HepG2 (cell line): Measurements from ENCODE around the gene LATS2. TPM values are rescaled to one million over a fixed set of nuclear protein-coding genes. Genes with fewer than 3 reads are reported as not detected.

Experiments
- ATAC-seq: fragments of 200-7000 bp; cut with Tn5 transposase; 3 replicates; pipeline ENCODE4 v1.9.1; 2020; ENCODE audit warnings: mild to moderate bottlenecking, moderate library complexity
- BruUV-seq: library from RNA; stranded (reverse); fragments of 400-500 nt; replicated peaks from 2 replicates; lab custom pipeline; 2021; lab: Mats Ljungman, UMichigan
- CTCF ChIA-PET: fragments of 300-600 bp; formaldehyde crosslinking; extraction: SDS; loops from one replicate; lab custom pipeline; 2021; ENCODE audit warnings: low total read pairs, inconsistent platforms, low intra/inter-chr PET ratio; lab: Yijun Ruan, JAX
- POLR2A ChIA-PET: fragments of 350-600 bp; sonication (Branson Sonifier 250); formaldehyde crosslinking; loops from one replicate; lab custom pipeline; 2020; ENCODE audit warnings: antibody characterized with exemption, inconsistent platforms; lab: Yijun Ruan, JAX
- DNase-seq: peaks from one replicate; pipeline ENCODE4 v3.0.0-alpha.2; 2015; ENCODE audit warnings: low spot score
- FAIRE-seq: peaks from 3 replicates; lab custom pipeline; 2011; peaks lifted over from hg19 to GRCh38; lab: Jason Lieb, UNC
- H2AFZ ChIP-seq: one replicate; pipeline ENCODE4 v1.6.1; 2011; ENCODE audit warnings: low read length, inconsistent platforms
- H3K27ac ChIP-seq: fragments of 300-600 bp; 3 replicates; pipeline ENCODE4 v1.8.0; 2011; ENCODE audit warnings: mixed run types, mild to moderate bottlenecking, mixed read lengths, low read length, inconsistent platforms; ENCODE audit not compliant: insufficient read depth; ENCODE audit errors: extremely low read length
- H3K27me3 ChIP-seq, 2 experiments: fragments of 200-600 bp in 1 of 2; 2 replicates in 1 of 2; 3 replicates in 1 of 2; pipeline versions ENCODE4 v1.6.0 to v1.8.0; 2011; ENCODE audit warnings: low read length in 2 of 2, mild to moderate bottlenecking in 2 of 2, moderate library complexity in 2 of 2, inconsistent platforms in 1 of 2; ENCODE audit not compliant: insufficient read depth in 2 of 2, control insufficient read depth in 1 of 2
- H3K36me3 ChIP-seq, 2 experiments: fragments of 200-600 bp in 1 of 2; replicated peaks in 1 of 2; 2 replicates in 1 of 2; 3 replicates in 1 of 2; pipeline versions ENCODE4 v1.5.1 to v1.8.0; 2011; ENCODE audit warnings: low read length in 2 of 2, inconsistent platforms in 1 of 2; ENCODE audit not compliant: insufficient read depth in 2 of 2, control insufficient read depth in 1 of 2
- H3K4me1 ChIP-seq: 2 replicates; pipeline ENCODE4 v1.5.1; 2012; ENCODE audit warnings: low read length, inconsistent platforms; ENCODE audit not compliant: insufficient read depth
- H3K4me2 ChIP-seq: 2 replicates; pipeline ENCODE4 v1.6.0; 2011; ENCODE audit warnings: low read depth, low read length, inconsistent platforms
- H3K4me3 ChIP-seq, 3 experiments: fragments of 200-600 bp in 1 of 3; sonication (generic), shearing (Covaris generic) in 1 of 3; replicated peaks in 1 of 3; 2 replicates each; pipeline ENCODE4 v1.5.1; 2011 to 2016; ENCODE audit warnings: low read length in 3 of 3, inconsistent platforms in 2 of 3, low read depth in 2 of 3, mild to moderate bottlenecking in 2 of 3, control low read depth in 1 of 3, mixed read lengths in 1 of 3; ENCODE audit not compliant: insufficient read depth in 1 of 3
- H3K79me2 ChIP-seq: one replicate; pipeline ENCODE4 v1.6.1; 2011; ENCODE audit warnings: low read length, inconsistent platforms; ENCODE audit not compliant: insufficient read depth
- H3K9ac ChIP-seq: 2 replicates; pipeline ENCODE4 v1.6.0; 2011; ENCODE audit warnings: mild to moderate bottlenecking, low read depth, low read length, inconsistent platforms; ENCODE audit not compliant: insufficient read depth
- H3K9me3 ChIP-seq: 2 replicates; pipeline ENCODE4 v1.5.1; 2012; ENCODE audit warnings: mild to moderate bottlenecking, low read length
- H4K20me1 ChIP-seq: 2 replicates; pipeline ENCODE4 v1.6.0; 2011; ENCODE audit warnings: inconsistent platforms, mild to moderate bottlenecking, low read length, moderate library complexity; ENCODE audit not compliant: insufficient read depth
- ARID4A ChIP-seq: sonication (generic); formaldehyde crosslinking; IDR thresholded peaks from 2 replicates; pipeline ENCODE4 v1.5.0; 2020; ENCODE audit warnings: mild to moderate bottlenecking, missing genetic modification reagents, borderline replicate concordance
- CENPBD1 ChIP-seq: sonication (generic); formaldehyde crosslinking; IDR thresholded peaks from 2 replicates; pipeline ENCODE4 v1.8.0; 2022; ENCODE audit warnings: missing genetic modification reagents, low read depth, mild to moderate bottlenecking, borderline replicate concordance
- GABPB1 ChIP-seq: IDR thresholded peaks from 2 replicates; pipeline ENCODE4 v1.6.1; 2016; ENCODE audit warnings: mild to moderate bottlenecking, missing genetic modification reagents, moderate library complexity, missing compliant biosample characterization
- NFYB ChIP-seq: sonication (generic); formaldehyde crosslinking; IDR thresholded peaks from 2 replicates; pipeline ENCODE4 v1.4.0; 2020; ENCODE audit warnings: missing genetic modification reagents
- NR2F6 ChIP-seq, 2 experiments: IDR thresholded peaks; 2 replicates each; pipeline ENCODE4 v1.6.1; 2016; ENCODE audit warnings: antibody characterized with exemption in 1 of 2, mild to moderate bottlenecking in 1 of 2
- TBL1XR1 ChIP-seq: fragments of 150-350 bp; IDR thresholded peaks from 2 replicates; pipeline ENCODE4 v1.6.1; 2014; ENCODE audit warnings: borderline replicate concordance, low read length; ENCODE audit not compliant: partially characterized antibody
- ZMAT3 ChIP-seq: sonication (generic); formaldehyde crosslinking; conservative IDR thresholded peaks from 2 replicates; pipeline ENCODE4 v1.7.0; 2021; ENCODE audit warnings: missing genetic modification reagents
- ZNF121 ChIP-seq: sonication (generic); formaldehyde crosslinking; IDR thresholded peaks from 2 replicates; pipeline ENCODE4 v1.5.0; 2020; ENCODE audit warnings: mild to moderate bottlenecking, missing genetic modification reagents
- ZNF234 ChIP-seq: sonication (generic); formaldehyde crosslinking; conservative IDR thresholded peaks from 2 replicates; pipeline ENCODE4 v1.5.1; 2020; ENCODE audit warnings: mild to moderate bottlenecking, missing genetic modification reagents
- ZNF597 ChIP-seq: sonication (generic); formaldehyde crosslinking; IDR thresholded peaks from 2 replicates; pipeline ENCODE4 v1.5.0; 2020; ENCODE audit warnings: missing genetic modification reagents
- WGBS: methylation state at CpG from one replicate; pipeline ENCODE4 v1.1.6; 2017; ENCODE audit warnings: low lambda C conversion rate; 5-methylcytosine and 5-hydroxymethylcytosine counted together
- in situ Hi-C: cut with HindIII; loops from 2 replicates; pipeline ENCODE4 v1.10.0; 2017; ENCODE audit warnings: low pct_unique_long_range_greater_than_20kb; ENCODE audit not compliant: extremely low pct_ligation_motif_present
- intact Hi-C: fragments of 100-400 bp; cut with micrococcal nuclease; formaldehyde crosslinking; loops from one replicate; pipeline ENCODE4 v1.10.0; 2022; ENCODE audit not compliant: unreplicated experiment
- polyA plus RNA-seq, 8 experiments: library from polyadenylated mRNA; depleted of rRNA in 3 of 8; stranded (reverse) in 7 of 8; unstranded in 1 of 8; fragments of >200 nt; fragmentation: Illumina TruSeq in 4 of 8; extraction: Trizol in 4 of 8; gene quantifications; 2 replicates each; pipeline versions ENCODE4 v1.2.1 to v1.2.3, GENCODE V29; 2011 to 2016; ENCODE audit warnings: low read depth in 4 of 8, missing spikeins in 1 of 8, mixed read lengths in 1 of 8; ENCODE audit not compliant: insufficient read depth in 1 of 8
- total RNA-seq, 5 experiments: library from RNA; depleted of rRNA; stranded (reverse); fragments of >200 nt; fragmentation: Illumina TruSeq; extraction: Trizol; gene quantifications; 2 replicates each; pipeline ENCODE4 v1.2.3, GENCODE V29; 2016; ENCODE audit warnings: low read depth in 1 of 5

The LATS2 gene
- total and polyA plus RNA-seq, 2 of the 13 experiments (the other 11 are each of a cell fraction or from before 2014, with no cell fraction given), result 7.3 to 8.5 TPM

- TF ChIP-seq ZNF597 (no peak), TBL1XR1 (no peak)
- TF ChIP-seq, all 625 proteins: peak for 0
- Histone ChIP-seq H2AFZ (no peak overlapping the region), H3K27ac (no peak overlapping the region), H3K4me3 (no peak overlapping the region), H3K4me1 (peaks cover 21% of the 10 kb centered on the region), H3K9me3 (no peaks in the 10 kb centered on the region), H3K27me3 (peaks cover 0 to 6% of the 10 kb centered on the region in 2 experiments; a peak in 1 of 5 replicates), H3K4me2 (no peak overlapping the region), H4K20me1 (no peaks in the 10 kb centered on the region), H3K9ac (no peak overlapping the region), H3K79me2 (no peaks in the 10 kb centered on the region), H3K36me3 (no peaks in the 10 kb centered on the region)
- BruUV-seq, result no TSS peak
- no peak for DNase-seq
- FAIRE-seq, result no peak
- in situ Hi-C loops (loop anchor here (10.0 kb wide), 1 partner anchor 229 kb away; the partner anchor contains the start of genes MRPL57 and SKA3), intact Hi-C loops (no loop called here)
- ChIA-PET CTCF (no interaction called here), POLR2A (no interaction called here)
- WGBS, result 82% methylated on average over 29 of the region's 29 CpGs
- no peak for ATAC-seq
Measured at GRCh38 chr13:20945952-20946383, 115.4 kb downstream of the LATS2 start.

GRCh38 chr13:20942938-20943559 is 118.3 kb downstream of the LATS2 start:
- BruUV-seq, result no TSS peak
- 9% methylated on average over 22 of the region's 22 CpGs for WGBS
- Histone ChIP-seq H4K20me1 (no peaks in the 10 kb centered on the region), H3K4me2 (peak overlapping the region; percentile 94), H3K27me3 (peaks cover 0 to 13% of the 10 kb centered on the region in 2 experiments; a peak in 1 of 5 replicates), H3K9ac (no peak overlapping the region; the same call in 1 of the 2 replicates), H3K27ac (no peak overlapping the region), H3K9me3 (no peaks in the 10 kb centered on the region), H3K4me1 (peaks cover 40% of the 10 kb centered on the region), H3K79me2 (no peaks in the 10 kb centered on the region), H2AFZ (peak overlapping the region; percentile 92), H3K4me3 (peak overlapping the region in 2 of 3 experiments; percentile 57 to 61), H3K36me3 (no peaks in the 10 kb centered on the region)
- intact Hi-C loops (loop anchor here (1.0 to 5.0 kb wide), 4 partner anchors 79 to 354 kb away; no protein-coding TSS in a partner anchor), in situ Hi-C loops (loop anchor here (10.0 kb wide), 1 partner anchor 232 kb away; the partner anchor contains the start of genes MRPL57 and SKA3)
- FAIRE-seq (no peak), DNase-seq (no peak), ATAC-seq (peak; percentile 62)
- ChIA-PET POLR2A (interaction anchor here (1.0 to 1.7 kb wide), 4 partner anchors 10 to 235 kb away, joined by 3 to 8 read pairs (median 6); partner anchors contain the start of genes MRPL57 and SKA3), CTCF (interaction anchor here (1.2 to 1.3 kb wide), 2 partner anchors 168 to 238 kb away, joined by 3 to 8 read pairs; no protein-coding TSS in a partner anchor)
- TF ChIP-seq ZNF121 (peak; percentile 86), ZMAT3 (no peak), ARID4A (CRISPR knock-in tag) (no peak), CENPBD1 (CRISPR knock-in tag) (no peak), GABPB1 (0 out of 2 replicates have a peak, but pooled peaks have one; percentile 9), NFYB (0 out of 2 replicates have a peak, but pooled peaks have one; percentile 9), ZNF234 (CRISPR knock-in tag) (no peak), NR2F6 (IDR thresholded peaks at IDR 0.05) (0 out of 2 replicates have a peak, but pooled peaks have one; percentile 15), NR2F6 (CRISPR knock-in tag; IDR thresholded peaks at IDR 0.05) (no peak)
